Panc1 (cell line): ENCODE measurements around the gene SLC7A6. TPM values are rescaled to one million over a fixed set of nuclear protein-coding genes. Genes with fewer than 3 reads are reported as not detected.

ENCODE experiments used
- ATAC-seq: fragments of 200-7000 bp; cut with Tn5 transposase; 2 replicates; pipeline ENCODE4 v1.9.1; 2020; ENCODE audit warnings: mild to moderate bottlenecking, moderate library complexity
- BruUV-seq: library from RNA; stranded (reverse); fragments of 400-500 nt; replicated peaks from 2 replicates; lab custom pipeline; 2021; lab: Mats Ljungman, UMichigan
- CTCF ChIA-PET: fragments of 300-600 bp; sonication (Branson Sonifier 250); formaldehyde crosslinking; loops from one replicate; lab custom pipeline; 2022; ENCODE audit warnings: antibody characterized with exemption; lab: Charles Lee
- POLR2A ChIA-PET: fragments of 300-600 bp; sonication (Branson Sonifier 250); formaldehyde crosslinking; loops from one replicate; lab custom pipeline; 2022; ENCODE audit warnings: antibody characterized with exemption; lab: Charles Lee
- DNase-seq: peaks from one replicate; pipeline ENCODE4 v3.0.0-alpha.2; 2010; ENCODE audit warnings: low read depth, low spot score
- H3K27ac ChIP-seq: 2 replicates; pipeline ENCODE4 v1.5.1; 2011; ENCODE audit warnings: mild to moderate bottlenecking, low read length, inconsistent platforms
- H3K27me3 ChIP-seq: fragments of 200-500 bp; sonication (Bioruptor generic); 2 replicates; pipeline ENCODE4 v1.6.0; 2014; ENCODE audit warnings: low read length, inconsistent platforms; ENCODE audit not compliant: control insufficient read depth, insufficient read depth
- H3K36me3 ChIP-seq: fragments of 200-500 bp; sonication (Bioruptor generic); 2 replicates; pipeline ENCODE4 v1.5.1; 2014; ENCODE audit warnings: inconsistent platforms, mild to moderate bottlenecking, low read length, moderate library complexity; ENCODE audit not compliant: control insufficient read depth, insufficient read depth
- H3K4me1 ChIP-seq: 2 replicates; pipeline ENCODE4 v1.5.1; 2011; ENCODE audit warnings: inconsistent platforms, mild to moderate bottlenecking, low read length, moderate library complexity; ENCODE audit not compliant: control insufficient read depth, insufficient read depth
- H3K4me3 ChIP-seq, 2 experiments: 2 replicates each; pipeline ENCODE4 v1.5.1; 2011 to 2012; ENCODE audit warnings: low read depth in 2 of 2, low read length in 2 of 2, mild to moderate bottlenecking in 2 of 2, inconsistent platforms in 1 of 2, moderate library complexity in 1 of 2
- H3K9me3 ChIP-seq: fragments of 200-500 bp; sonication (Bioruptor generic); 2 replicates; pipeline ENCODE4 v1.5.1; 2014; ENCODE audit warnings: low read depth, mild to moderate bottlenecking, inconsistent platforms, low read length, moderate library complexity; ENCODE audit not compliant: control insufficient read depth, insufficient read depth
- CTCF ChIP-seq: fragments of 450-650 bp; IDR thresholded peaks from 2 replicates; pipeline ENCODE4 v1.5.1; 2017; ENCODE audit warnings: mild to moderate bottlenecking
- POLR2AphosphoS5 ChIP-seq: IDR thresholded peaks from 2 replicates; pipeline ENCODE4 v1.6.1; 2012; ENCODE audit warnings: mild to moderate bottlenecking, low read depth, low read length, moderate library complexity
- REST ChIP-seq, 2 experiments: IDR thresholded peaks; 2 replicates each; pipeline ENCODE4 v1.6.1; 2011 to 2012; ENCODE audit warnings: low read depth in 2 of 2, control low read depth in 1 of 2, low read length in 1 of 2, mild to moderate bottlenecking in 1 of 2, moderate library complexity in 1 of 2; ENCODE audit not compliant: insufficient read depth in 1 of 2
- SIN3A ChIP-seq: IDR thresholded peaks from 2 replicates; pipeline ENCODE4 v1.6.1; 2012; ENCODE audit warnings: low read depth, mild to moderate bottlenecking, low read length, moderate library complexity, borderline replicate concordance; ENCODE audit not compliant: insufficient read depth
- TCF7L2 ChIP-seq: IDR thresholded peaks from 2 replicates; pipeline ENCODE4 v1.6.1; 2011; ENCODE audit warnings: mild to moderate bottlenecking, low read depth, low read length, inconsistent platforms
- in situ Hi-C: cut with HindIII; loops from 2 replicates; pipeline ENCODE4 v1.10.0; 2016; ENCODE audit warnings: low sequenced_read_pairs, low pct_unique_long_range_greater_than_20kb
- intact Hi-C: fragments of 100-400 bp; cut with micrococcal nuclease; formaldehyde crosslinking; loops from one replicate; pipeline ENCODE4 v1.10.0; 2022; ENCODE audit not compliant: unreplicated experiment
- total RNA-seq: library from RNA; stranded (reverse); gene quantifications from one replicate; pipeline ENCODE4 v1.2.1, GENCODE V29; 2021; ENCODE audit not compliant: unreplicated experiment

Gene SLC7A6
- total RNA-seq, 1 experiment from 2014 or later: 58.9 TPM

GRCh38 chr16:68309799-68310198 lies 45.5 kb downstream of the SLC7A6 start:
- Histone ChIP-seq H3K27me3 (no peaks in the 10 kb centered on the region), H3K4me3 (peak overlapping the region; percentile 85 to 94), H3K27ac (peak overlapping the region; percentile 82), H3K9me3 (no peaks in the 10 kb centered on the region), H3K4me1 (peaks cover 6% of the 10 kb centered on the region), H3K36me3 (peaks cover 10% of the 10 kb centered on the region)
- POLR2A ChIA-PET: no interaction called here
- DNase-seq (no peak), ATAC-seq (no peak)
- intact Hi-C loops: no loop called here
- TF ChIP-seq TCF7L2 (no peak), POLR2AphosphoS5 (no peak), CTCF (no peak), SIN3A (no peak), REST (IDR thresholded peaks at IDR 0.05; ENCODE audit: insufficient read depth in 1 of 2, low read depth in 2 of 2, low read length in 1 of 2) (no peak)
- CTCF ChIA-PET: no interaction called here
- TSS peak; percentile 77 for BruUV-seq
- in situ Hi-C loops: no loop called here

GRCh38 chr16:68310437-68310773 lies 46.1 kb downstream of the SLC7A6 start:
- BruUV-seq: no TSS peak
- ATAC-seq (peak; percentile 65), DNase-seq (no peak)
- Histone ChIP-seq H3K4me3 (peak overlapping the region; percentile 85 to 94), H3K4me1 (peaks cover 6% of the 10 kb centered on the region), H3K36me3 (peaks cover 10% of the 10 kb centered on the region), H3K27ac (peak overlapping the region; percentile 82), H3K9me3 (no peaks in the 10 kb centered on the region), H3K27me3 (no peaks in the 10 kb centered on the region)
- no peak for TF ChIP-seq CTCF
- no peak for TF ChIP-seq TCF7L2
- no peak for TF ChIP-seq POLR2AphosphoS5
- no peak for TF ChIP-seq SIN3A
- TF ChIP-seq REST (IDR thresholded peaks at IDR 0.05; ENCODE audit: insufficient read depth in 1 of 2, low read depth in 2 of 2, low read length in 1 of 2): no peak
- in situ Hi-C loops (no loop called here), intact Hi-C loops (no loop called here)
- ChIA-PET CTCF (interaction anchor here (0.6 kb wide), 1 partner anchor 36 kb away, joined by 3 read pairs; no protein-coding TSS in a partner anchor), POLR2A (interaction anchor here (1.0 kb wide), 1 partner anchor 10 kb away, joined by 4 read pairs; no protein-coding TSS in a partner anchor)
